Endothelial cell (in vitro differentiated cells): ENCODE results near the gene CNIH3. TPM values are rescaled to one million over a fixed set of nuclear protein-coding genes. Genes with fewer than 3 reads are reported as not detected.

Experiments used
- DNase-seq: peaks from one replicate; pipeline ENCODE4 v3.0.0; 2021; ENCODE audit warnings: low spot score
- H3K27ac Mint-ChIP-seq: one replicate; pipeline ENCODE4 v1.8.0; 2021; ENCODE audit warnings: mixed read lengths, inconsistent platforms; ENCODE audit not compliant: unreplicated experiment
- H3K27me3 Mint-ChIP-seq: one replicate; pipeline ENCODE4 v1.8.0; 2021; ENCODE audit warnings: mild to moderate bottlenecking, moderate library complexity, mixed read lengths, inconsistent platforms; ENCODE audit not compliant: unreplicated experiment
- H3K36me3 Mint-ChIP-seq: one replicate; pipeline ENCODE4 v1.8.0; 2021; ENCODE audit warnings: mild to moderate bottlenecking, low read depth, mixed read lengths, inconsistent platforms; ENCODE audit not compliant: unreplicated experiment
- H3K4me1 Mint-ChIP-seq: one replicate; pipeline ENCODE4 v1.8.0; 2021; ENCODE audit warnings: mild to moderate bottlenecking, mixed read lengths, inconsistent platforms; ENCODE audit not compliant: unreplicated experiment
- H3K4me3 Mint-ChIP-seq: one replicate; pipeline ENCODE4 v1.8.0; 2021; ENCODE audit warnings: mild to moderate bottlenecking, mixed read lengths, inconsistent platforms; ENCODE audit not compliant: unreplicated experiment
- H3K9me3 Mint-ChIP-seq: one replicate; pipeline ENCODE4 v1.8.0; 2021; ENCODE audit warnings: mixed read lengths, inconsistent platforms; ENCODE audit not compliant: unreplicated experiment
- total RNA-seq: library from RNA; stranded (reverse); fragmentation: NEBNext Ultra II Directional; extraction: Animal tissue kit (Norgen Biotek cat#: 25700); gene quantifications from one replicate; pipeline ENCODE4 v1.2.1, GENCODE V29; 2021; ENCODE audit not compliant: unreplicated experiment
- TF ChIP-seq, protein P1 (sequence below): fragments of 200-600 bp; sonication (generic); IDR thresholded peaks from one replicate; pipeline ENCODE4 v1.5.0; 2021; ENCODE audit warnings: antibody characterized with exemption; ENCODE audit not compliant: unreplicated experiment

Gene CNIH3
- total RNA-seq, 1 donor from 2014 or later, result 4.7 TPM

DNA sequence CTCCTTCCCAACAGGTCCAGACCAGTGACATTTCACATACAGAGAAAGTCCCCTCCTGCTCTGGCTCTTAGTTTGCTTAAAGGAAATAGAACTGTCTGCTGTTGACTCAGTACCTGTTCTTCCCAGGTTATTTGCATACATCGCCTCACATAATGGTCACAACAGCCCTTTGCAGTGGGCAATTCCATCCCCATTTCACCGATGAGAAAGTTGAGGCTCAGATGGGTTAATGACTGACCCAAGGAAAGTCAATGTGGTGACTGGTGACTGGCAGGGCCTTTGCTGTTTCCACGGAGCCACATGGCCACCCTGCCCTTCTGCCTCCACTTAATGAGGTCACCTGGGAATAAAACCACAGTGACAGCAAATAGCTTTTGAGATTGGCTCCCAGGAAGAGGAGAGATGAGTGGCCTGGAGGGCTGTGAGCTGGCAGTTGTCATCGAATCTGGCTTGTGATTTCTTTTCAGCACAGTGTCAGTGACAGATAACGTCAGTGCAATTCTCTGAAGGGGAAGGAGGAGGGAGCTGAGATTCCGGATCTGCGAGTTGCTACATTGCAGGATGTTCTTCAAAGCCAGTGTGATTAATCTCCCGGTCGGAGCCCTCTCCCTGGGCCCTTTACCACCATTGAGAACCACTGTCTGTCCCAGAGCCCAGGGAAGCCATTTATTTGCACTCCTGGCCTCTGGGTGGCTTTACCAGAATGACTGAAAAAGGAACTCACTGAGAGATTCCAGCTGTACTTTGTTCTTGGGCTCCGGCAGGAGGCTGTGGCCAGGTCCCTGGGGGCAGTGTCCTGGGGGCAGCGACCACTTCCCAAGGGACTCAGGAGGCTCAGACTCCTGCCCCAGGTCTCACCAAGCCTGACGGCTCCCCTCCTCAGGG lies 117.2 kb downstream of the CNIH3 start:
- H3K9me3 Mint-ChIP-seq, result no peaks in the 10 kb centered on the region
- no peaks in the 10 kb centered on the region for H3K36me3 Mint-ChIP-seq
- TF ChIP-seq, protein P1, sequence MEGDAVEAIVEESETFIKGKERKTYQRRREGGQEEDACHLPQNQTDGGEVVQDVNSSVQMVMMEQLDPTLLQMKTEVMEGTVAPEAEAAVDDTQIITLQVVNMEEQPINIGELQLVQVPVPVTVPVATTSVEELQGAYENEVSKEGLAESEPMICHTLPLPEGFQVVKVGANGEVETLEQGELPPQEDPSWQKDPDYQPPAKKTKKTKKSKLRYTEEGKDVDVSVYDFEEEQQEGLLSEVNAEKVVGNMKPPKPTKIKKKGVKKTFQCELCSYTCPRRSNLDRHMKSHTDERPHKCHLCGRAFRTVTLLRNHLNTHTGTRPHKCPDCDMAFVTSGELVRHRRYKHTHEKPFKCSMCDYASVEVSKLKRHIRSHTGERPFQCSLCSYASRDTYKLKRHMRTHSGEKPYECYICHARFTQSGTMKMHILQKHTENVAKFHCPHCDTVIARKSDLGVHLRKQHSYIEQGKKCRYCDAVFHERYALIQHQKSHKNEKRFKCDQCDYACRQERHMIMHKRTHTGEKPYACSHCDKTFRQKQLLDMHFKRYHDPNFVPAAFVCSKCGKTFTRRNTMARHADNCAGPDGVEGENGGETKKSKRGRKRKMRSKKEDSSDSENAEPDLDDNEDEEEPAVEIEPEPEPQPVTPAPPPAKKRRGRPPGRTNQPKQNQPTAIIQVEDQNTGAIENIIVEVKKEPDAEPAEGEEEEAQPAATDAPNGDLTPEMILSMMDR, result no peak
- H3K27ac Mint-ChIP-seq, result no peak overlapping the region
- H3K4me1 Mint-ChIP-seq, result peaks cover 22% of the 10 kb centered on the region
- no peak for DNase-seq
- peaks cover 10% of the 10 kb centered on the region for H3K27me3 Mint-ChIP-seq
- H3K4me3 Mint-ChIP-seq, result no peak overlapping the region

DNA sequence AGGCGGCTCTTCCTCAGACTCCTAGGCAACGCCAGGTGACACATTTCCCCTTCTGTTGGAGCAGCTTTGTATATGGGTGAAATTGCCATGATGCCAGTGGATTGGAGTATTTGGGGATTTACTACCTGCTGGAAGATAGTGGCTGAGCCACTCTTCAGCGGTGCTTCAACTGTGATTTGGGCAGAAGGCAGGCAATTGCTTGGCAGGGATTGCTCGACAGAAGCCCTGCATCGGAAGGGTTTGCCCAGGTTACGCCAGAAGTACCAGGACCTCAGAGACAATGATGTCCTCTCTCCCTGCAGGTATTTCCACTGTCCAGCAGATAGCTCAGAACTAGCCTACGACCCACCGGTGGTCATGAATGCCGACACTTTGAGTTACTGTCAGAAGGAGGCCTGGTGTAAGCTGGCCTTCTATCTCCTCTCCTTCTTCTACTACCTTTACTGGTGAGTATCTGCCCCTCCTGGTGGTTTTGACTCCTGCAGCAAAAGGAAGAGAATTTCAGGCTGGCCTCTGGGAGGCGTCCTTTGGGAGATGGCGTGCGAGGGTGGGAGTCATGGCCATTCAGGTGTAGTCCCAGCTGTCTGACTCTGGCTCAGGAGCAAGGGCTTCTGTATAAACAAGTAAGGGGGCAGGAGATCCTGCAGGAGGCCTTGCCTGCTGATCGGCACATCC lies 118.3 kb downstream of the CNIH3 start:
- no peaks in the 10 kb centered on the region for H3K9me3 Mint-ChIP-seq
- TF ChIP-seq, protein P1, result no peak
- peaks cover 24% of the 10 kb centered on the region for H3K4me1 Mint-ChIP-seq
- H3K36me3 Mint-ChIP-seq, result no peaks in the 10 kb centered on the region
- H3K27ac Mint-ChIP-seq, result no peak overlapping the region
- no peak for DNase-seq
- H3K4me3 Mint-ChIP-seq, result no peak overlapping the region
- H3K27me3 Mint-ChIP-seq, result peaks cover 10% of the 10 kb centered on the region

DNA sequence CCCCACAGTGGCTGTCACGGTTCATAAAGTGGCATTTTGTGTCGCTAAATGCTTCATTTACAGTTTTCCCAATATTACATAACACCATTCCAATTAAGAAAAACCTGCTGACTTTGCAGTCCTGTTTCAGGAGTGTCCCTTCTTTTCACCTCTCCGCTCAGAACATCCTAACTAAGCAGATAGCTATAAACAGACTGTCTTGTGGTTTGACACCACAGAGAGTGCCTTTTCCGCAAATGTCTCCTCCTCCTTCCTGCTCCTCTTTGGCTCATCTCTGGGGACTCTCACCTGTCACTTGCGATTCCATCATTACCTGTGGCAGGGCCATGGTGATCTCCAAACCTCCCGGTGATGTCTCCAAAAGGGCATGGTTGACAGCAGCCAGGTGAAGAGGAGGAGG lies 119.0 kb downstream of the CNIH3 start:
- Mint-ChIP-seq H3K27me3 (peaks cover 10% of the 10 kb centered on the region), H3K27ac (no peak overlapping the region), H3K36me3 (no peaks in the 10 kb centered on the region), H3K4me1 (peaks cover 24% of the 10 kb centered on the region), H3K4me3 (no peak overlapping the region), H3K9me3 (no peaks in the 10 kb centered on the region)
- TF ChIP-seq, protein P1, result no peak
- DNase-seq, result no peak

DNA sequence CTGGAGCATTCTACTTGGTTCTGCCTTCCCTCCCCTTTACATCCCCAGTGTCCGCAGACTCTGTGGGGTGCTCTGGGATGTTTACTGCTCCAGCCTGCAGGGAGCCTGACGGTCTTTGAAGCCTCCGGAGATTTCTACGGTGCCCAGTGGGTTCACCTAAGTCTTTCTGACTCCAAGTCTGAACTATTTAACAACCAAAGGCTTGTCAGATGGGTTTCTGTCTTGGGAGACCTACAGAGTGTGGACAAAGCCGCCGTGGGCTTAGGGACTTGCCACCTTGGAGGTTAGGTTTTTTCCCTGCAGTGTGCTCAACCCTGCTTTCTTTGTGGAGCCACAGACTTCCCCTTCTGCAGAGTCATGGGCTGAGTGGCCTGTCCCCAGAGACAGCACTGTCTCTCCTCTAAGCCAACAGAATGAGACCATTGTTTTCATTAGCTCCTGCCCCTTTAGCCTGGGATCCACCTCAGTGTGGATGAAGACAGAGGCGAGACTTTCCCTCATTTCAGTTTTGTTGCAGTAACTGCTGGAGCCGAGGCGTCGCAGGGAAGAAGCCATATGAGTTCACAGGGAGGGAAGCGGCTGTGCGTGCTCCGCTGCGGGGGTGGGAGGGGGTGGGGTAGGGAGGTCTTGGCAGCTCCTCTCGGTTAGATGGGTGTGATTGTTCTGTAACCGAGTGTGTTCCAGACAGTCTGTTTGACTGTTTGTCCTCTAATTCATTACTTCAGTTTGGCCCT lies 120.7 kb downstream of the CNIH3 start:
- H3K4me3 Mint-ChIP-seq, result no peak overlapping the region
- peaks cover 8% of the 10 kb centered on the region for H3K27me3 Mint-ChIP-seq
- TF ChIP-seq, protein P1, result no peak
- no peak overlapping the region for H3K27ac Mint-ChIP-seq
- no peak for DNase-seq
- no peaks in the 10 kb centered on the region for H3K36me3 Mint-ChIP-seq
- H3K9me3 Mint-ChIP-seq, result no peaks in the 10 kb centered on the region
- peaks cover 24% of the 10 kb centered on the region for H3K4me1 Mint-ChIP-seq
